ENCODE results near the gene KRT81. TPM values are rescaled to one million over a fixed set of nuclear protein-coding genes. Genes with fewer than 3 reads are reported as not detected.

KRT81 gene
- total and polyA plus RNA-seq, 8 donors = 0.12 to 0.26 TPM; not detected in 6

GRCh38 chr12:52275686-52276085 lies 15.6 kb downstream of the KRT81 start:
- Histone ChIP-seq H3K27me3 (peaks cover 0 to 37% of the 10 kb centered on the region in 2 donors), H3K27ac (no peak overlapping the region), H3K36me3 (no peaks in the 10 kb centered on the region), H3K4me1 (peaks cover 10 to 21% of the 10 kb centered on the region in 2 donors), H3K4me3 (no peak overlapping the region), H3K9me3 (no peaks in the 10 kb centered on the region)
- intact Hi-C loops (cut with DNase I) = no loop called here
- TF ChIP-seq CTCF (IDR thresholded peaks at IDR 0.05) = no peak
- DNase-seq (no peak), ATAC-seq (no peak)

- no peak for ATAC-seq
- Histone ChIP-seq H3K4me3 (no peak within 1 kb of the TSS), H3K9me3 (no peaks in the 10 kb centered on the region), H3K27me3 (peaks cover 0 to 44% of the 10 kb centered on the region in 2 donors), H3K36me3 (no peaks in the 10 kb centered on the region), H3K27ac (no peak within 1 kb of the TSS), H3K4me1 (peaks cover 6 to 11% of the 10 kb centered on the region in 2 donors)
- intact Hi-C loops (cut with DNase I) = no loop called here
- no peak for DNase-seq
- no peak for TF ChIP-seq CTCF (IDR thresholded peaks at IDR 0.05)
These were observed 16.7 kb downstream of the KRT81 start, which contains the start of gene KRT86 for GRCh38 chr12:52274521-52275120. TSS of gene KRT86 (plus strand) at chr12:52274645. CDS start at chr12:52301917, 27,272 bp downstream.

GRCh38 chr12:52271158-52271557 lies 20.2 kb downstream of the KRT81 start:
- H3K36me3 ChIP-seq = no peaks in the 10 kb centered on the region
- TF ChIP-seq CTCF (IDR thresholded peaks at IDR 0.05) = no peak
- DNase-seq = no peak
- intact Hi-C loops (cut with DNase I) = no loop called here
- H3K27me3 ChIP-seq = peaks cover 0 to 27% of the 10 kb centered on the region in 2 donors
- no peak for ATAC-seq
- H3K4me3 ChIP-seq = no peak overlapping the region
- no peak overlapping the region for H3K27ac ChIP-seq
- H3K9me3 ChIP-seq = no peaks in the 10 kb centered on the region
- no peaks in the 10 kb centered on the region for H3K4me1 ChIP-seq

- H3K4me3 ChIP-seq = no peak overlapping the region
- no peak for TF ChIP-seq CTCF (IDR thresholded peaks at IDR 0.05)
- no peak for DNase-seq
- no peak overlapping the region for H3K27ac ChIP-seq
- no peaks in the 10 kb centered on the region for H3K4me1 ChIP-seq
- H3K27me3 ChIP-seq = peaks cover 0 to 22% of the 10 kb centered on the region in 2 donors
- intact Hi-C loops (cut with DNase I) = no loop called here
- no peaks in the 10 kb centered on the region for H3K36me3 ChIP-seq
- no peaks in the 10 kb centered on the region for H3K9me3 ChIP-seq
- ATAC-seq = no peak
These were observed 20.7 kb downstream of the KRT81 start for GRCh38 chr12:52270541-52271070.

GRCh38 chr12:52268212-52268611 lies 23.1 kb downstream of the KRT81 start:
- H3K27ac ChIP-seq = no peak overlapping the region
- peaks cover 0 to 19% of the 10 kb centered on the region in 2 donors for H3K27me3 ChIP-seq
- ATAC-seq (no peak), DNase-seq (no peak)
- intact Hi-C loops (cut with DNase I) = no loop called here
- H3K4me1 ChIP-seq = no peaks in the 10 kb centered on the region
- no peaks in the 10 kb centered on the region for H3K9me3 ChIP-seq
- no peaks in the 10 kb centered on the region for H3K36me3 ChIP-seq
- no peak overlapping the region for H3K4me3 ChIP-seq
- TF ChIP-seq CTCF (IDR thresholded peaks at IDR 0.05) = no peak
